NCI-H2081 treated with DMSO at 0.1 percent for 48 hours (cell line): ENCODE results near the gene SPDEF.

Experiments used
- DNase-seq: peaks from one replicate; lab custom pipeline; 2025; lab: John Stamatoyannopoulos, UW

SPDEF gene

GRCh38 chr6:34527751-34528670 lies 28.1 kb downstream of the SPDEF start:
- DNase-seq = no peak

- peak; percentile 71 for DNase-seq
Measured at GRCh38 chr6:34526992-34527728, 29.0 kb downstream of the SPDEF start.

DNA sequence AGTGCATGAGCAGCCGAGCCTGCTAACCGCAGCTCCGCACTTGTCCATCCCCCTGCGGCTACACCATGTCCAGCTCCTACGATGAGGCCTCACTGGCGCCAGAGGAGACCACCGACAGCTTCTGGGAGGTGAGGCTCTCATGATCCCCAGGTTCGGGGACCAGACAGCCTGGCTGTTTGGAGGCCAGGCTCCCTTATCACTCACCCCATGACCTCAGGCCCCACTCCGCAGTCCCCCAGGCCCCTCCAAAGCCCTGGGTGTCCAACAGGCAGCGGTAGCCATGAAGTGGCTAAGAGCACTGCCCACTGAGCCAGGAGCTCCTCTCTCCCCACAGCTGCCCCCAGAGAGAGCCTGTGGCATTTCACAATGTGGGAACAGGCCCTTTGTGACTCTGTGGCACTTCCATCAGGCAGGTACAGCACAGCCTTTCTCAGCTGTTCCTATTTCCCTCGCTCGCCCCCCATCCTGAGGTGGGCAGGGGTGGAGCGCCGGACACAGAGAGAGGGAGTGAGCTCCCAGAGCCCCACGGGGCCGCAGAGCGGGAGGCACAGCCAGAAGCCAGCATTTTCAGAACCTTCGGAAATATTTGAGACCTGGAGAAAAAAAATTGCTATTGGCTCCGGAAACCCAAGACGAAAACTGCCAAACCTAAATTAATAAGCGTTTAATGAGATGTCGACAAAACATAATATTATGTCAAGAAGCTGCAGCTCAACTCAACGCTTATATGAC lies 29.7 kb downstream of the SPDEF start:
- no peak for DNase-seq

DNA sequence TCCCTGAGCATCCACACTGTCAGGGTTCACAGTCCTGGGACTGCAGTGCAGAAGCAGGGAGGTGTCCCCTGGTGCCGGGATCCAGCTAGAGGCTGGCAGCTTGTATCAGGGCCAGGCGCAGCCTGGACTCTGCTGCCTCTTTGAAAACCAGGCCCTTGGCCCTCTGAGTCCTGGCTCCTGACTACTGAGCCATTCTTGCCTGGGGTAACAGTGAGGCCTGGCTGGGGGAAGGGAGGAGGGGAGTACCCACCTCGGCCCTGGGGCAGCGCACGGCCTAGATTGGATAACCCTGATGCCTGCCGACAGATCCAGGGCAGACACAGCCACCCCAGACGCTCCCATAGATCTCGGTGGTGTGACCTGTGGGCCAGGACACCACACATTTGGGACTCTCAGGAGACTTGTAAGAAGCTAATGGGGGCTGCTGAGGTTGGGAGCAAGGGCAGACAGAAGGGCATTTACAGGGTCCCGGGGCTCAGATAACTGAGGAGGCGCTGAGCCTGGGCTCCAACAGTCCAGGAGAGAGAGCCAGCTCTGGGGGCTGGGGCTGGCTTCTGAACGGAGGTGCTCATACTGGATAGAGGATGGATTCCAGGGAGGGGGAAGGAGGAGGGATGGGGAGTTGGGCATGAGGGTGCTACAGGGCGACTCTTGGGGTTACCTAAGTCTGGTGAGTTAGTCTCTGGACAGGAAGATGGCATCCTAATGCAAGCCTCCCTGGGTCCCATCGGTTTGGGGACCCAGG lies 30.5 kb downstream of the SPDEF start:
- no peak for DNase-seq

DNA sequence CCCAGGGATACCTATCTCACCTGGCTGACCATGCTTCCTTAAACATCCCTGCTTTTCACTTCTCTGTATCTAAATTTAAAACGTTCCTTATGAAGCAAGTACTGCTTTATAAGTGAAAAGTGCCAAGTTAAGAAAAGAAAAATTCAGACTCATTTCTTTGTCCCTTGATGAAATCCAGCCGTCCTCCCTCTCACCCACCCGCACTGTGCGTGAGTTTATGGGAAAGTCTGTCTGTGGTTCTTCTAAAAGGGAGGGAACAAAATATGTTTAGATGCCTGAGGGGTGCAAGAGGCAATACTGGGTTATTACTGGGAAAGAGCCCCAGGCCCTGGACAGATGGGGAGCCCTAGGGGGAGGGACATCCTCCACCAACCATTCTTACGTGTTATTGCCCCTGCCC lies 31.2 kb downstream of the SPDEF start:
- DNase-seq = no peak

DNA sequence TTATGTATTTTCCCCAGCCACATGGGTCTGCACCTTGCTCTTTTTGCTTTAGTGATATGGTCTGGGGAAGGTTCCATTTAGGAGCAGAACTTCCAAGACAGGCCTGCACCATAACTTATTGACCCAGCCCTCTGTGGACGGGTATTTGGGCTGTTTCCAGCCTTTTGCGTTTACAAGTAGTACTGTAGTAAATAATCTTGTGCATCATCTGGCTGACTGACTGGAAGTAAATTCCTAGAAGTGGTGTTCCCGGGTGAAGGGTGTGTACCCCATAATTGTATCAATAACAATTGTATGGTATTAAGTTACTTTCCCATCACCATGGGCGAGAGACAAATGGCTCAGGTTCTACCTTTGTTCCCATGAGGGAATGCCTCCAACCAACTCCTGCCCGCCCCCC lies 31.6 kb downstream of the SPDEF start:
- DNase-seq = no peak

DNA sequence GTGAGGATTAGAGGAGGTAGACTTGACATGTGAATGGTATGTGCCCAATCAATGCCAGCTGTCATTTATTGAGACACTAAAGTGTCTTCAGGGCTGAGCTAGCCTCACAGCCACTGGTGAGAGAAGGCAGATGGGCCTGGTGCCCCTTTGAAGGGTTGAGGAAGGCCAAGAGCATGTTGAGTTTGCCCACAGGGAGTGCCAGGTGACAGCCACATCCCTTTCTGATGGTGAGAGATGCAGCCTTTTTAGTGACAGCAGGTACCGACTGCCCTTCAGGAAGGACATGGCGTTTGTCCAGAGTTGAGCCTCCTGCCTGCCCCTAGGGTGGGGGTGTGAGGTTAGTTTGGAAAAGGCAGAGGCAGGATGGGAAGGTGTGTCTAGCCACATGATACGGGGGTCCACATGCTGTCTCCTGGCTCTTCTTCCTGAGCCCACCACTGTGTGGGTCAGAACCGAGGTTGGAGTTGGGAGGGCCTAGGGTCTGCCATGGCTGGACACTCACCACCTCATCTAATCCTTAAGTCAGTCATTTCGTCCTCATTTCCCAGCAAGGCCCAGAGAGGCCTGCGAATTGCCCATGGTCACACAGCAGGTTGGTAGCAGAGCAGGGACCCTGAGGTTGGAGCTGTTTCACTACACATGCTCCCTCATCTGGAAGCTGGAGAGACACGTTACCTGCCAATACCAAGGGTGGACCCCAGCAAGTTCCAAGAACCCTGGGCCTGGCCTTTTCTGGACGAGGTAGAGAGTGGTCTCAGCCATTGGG lies 32.5 kb downstream of the SPDEF start:
- DNase-seq = no peak

- no peak for DNase-seq
Measured at GRCh38 chr6:34522761-34523160, 33.4 kb downstream of the SPDEF start.

DNA sequence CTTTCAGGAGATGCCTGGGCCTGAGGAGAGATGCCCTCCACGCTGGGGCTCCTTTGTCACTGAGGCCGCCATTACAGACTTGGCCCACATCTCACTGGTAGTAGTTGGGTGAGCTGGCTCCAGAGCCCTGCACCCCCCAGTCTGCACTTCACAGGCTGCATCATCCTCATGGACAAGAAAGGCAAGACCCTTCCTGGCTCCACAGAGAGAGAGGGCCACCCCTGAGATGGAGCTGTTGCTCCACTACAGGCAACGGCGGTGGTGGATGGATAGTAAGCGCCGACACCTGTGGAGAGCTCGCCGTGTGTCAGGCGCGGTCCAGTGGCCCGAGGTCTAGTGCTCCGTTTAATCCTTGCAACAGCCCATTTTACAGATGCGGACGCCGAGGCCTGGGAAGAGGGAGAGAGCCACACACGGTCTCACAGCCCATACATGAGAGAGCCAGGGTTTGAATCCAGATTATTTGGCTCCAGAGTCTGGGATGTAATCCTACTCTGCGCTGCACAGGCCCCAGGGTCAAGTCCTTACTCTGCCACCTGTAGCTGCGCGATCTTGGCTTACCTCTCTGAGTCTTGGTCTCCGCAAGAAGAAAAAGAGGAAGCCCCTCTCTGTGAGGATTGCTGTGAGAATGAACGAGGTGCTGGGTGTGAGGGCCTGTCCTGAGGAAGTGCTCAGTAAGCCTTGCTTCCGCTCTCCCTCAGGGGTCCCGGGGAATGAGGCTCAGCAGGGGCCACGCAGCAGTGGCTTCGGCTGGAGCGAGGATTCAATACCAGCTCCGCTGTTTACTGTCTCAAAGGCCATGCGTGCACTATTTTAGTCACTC lies 34.5 kb downstream of the SPDEF start:
- no peak for DNase-seq

GRCh38 chr6:34520645-34521462 lies 35.3 kb downstream of the SPDEF start:
- DNase-seq = no peak

- DNase-seq = no peak
Measured at GRCh38 chr6:34519971-34520644, 36.0 kb downstream of the SPDEF start.

- no peak for DNase-seq
Measured at GRCh38 chr6:34518669-34519365, 37.3 kb downstream of the SPDEF start.

- DNase-seq = no peak
Measured at GRCh38 chr6:34517966-34518365, 38.2 kb downstream of the SPDEF start.

GRCh38 chr6:34517461-34517881 lies 38.7 kb downstream of the SPDEF start:
- DNase-seq = no peak

- DNase-seq = no peak
Measured at GRCh38 chr6:34516391-34517324, 39.5 kb downstream of the SPDEF start.

GRCh38 chr6:34515473-34516387 lies 40.4 kb downstream of the SPDEF start:
- no peak for DNase-seq
